HG03139 (cell line): ENCODE results near the gene BRICD5.

ENCODE experiments used
- ATAC-seq: cut with Tn5 transposase; IDR thresholded peaks from one replicate; pipeline ENCODE4 v1.9.1; 2021; ENCODE audit not compliant: unreplicated experiment

The BRICD5 gene

GRCh38 chr16:2183671-2184070 lies 27.0 kb downstream of the BRICD5 start:
- no peak for ATAC-seq

DNA sequence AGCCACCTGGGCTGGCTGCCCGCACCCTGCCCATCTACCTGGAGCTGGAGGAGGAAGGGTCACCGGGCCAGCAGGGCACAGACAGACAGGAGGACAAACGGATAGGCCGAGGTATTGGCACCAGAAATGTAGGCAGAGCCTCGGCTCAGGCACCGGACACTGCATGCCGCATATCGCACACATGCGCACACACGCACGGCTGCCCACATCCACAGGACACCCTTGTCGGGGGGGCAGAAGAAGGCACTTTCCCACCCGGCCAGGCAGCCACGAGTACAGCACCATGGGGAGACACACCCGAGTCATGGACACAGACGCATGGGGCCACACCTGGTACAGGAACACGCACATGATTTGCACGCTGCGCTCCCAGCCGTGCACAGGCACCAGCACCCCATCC lies 28.7 kb downstream of the BRICD5 start:
- no peak for ATAC-seq

DNA sequence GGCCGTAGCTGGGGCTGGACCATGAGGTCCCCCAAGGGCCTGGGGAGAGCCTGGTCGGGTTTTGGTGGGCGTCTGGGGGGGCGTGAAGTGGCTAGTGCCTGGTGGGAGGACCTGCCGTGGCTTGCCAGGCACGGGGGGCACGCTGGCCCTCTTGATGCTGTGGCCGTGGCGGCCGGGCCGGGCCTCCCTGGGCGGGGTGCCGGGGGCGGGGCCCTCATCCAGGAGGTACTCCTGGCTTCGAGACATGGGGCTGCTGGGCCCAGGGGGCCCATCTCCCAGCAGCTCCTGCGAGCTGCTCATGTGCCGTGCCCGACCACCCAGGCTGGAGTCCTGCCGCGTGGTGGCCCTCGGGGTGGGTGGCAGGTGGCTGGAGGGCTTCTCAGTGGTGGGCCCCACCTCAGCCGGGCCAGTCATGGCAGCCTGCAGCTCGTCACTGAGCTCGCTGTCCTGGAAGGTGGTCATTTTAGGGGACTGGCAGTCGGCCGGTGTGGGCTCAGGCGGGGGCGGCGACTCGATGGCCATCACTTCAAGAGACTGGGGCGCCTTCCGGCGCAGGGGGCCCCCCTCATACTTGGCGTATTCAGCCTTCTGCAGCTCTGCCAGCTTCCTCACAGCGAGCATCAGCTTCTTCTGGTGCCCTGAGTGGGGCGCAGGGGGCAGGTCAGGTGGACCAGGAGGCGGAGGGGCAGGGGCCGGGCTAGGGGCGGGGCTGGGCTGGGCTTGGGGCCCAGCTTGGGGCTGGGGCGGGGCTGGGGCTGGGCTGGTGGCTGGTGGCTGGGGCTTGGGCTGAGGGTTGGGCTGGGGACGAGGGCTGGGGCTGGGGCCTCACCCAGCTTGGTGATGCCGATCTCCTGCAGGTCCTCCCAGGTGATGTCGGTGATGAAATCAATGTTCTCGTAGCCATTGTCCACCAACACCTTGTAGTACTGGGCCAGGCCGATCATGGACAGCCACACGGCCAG lies 29.4 kb downstream of the BRICD5 start:
- no peak for ATAC-seq

- ATAC-seq = no peak
Observed at GRCh38 chr16:2180461-2180860, 30.2 kb downstream of the BRICD5 start.

DNA sequence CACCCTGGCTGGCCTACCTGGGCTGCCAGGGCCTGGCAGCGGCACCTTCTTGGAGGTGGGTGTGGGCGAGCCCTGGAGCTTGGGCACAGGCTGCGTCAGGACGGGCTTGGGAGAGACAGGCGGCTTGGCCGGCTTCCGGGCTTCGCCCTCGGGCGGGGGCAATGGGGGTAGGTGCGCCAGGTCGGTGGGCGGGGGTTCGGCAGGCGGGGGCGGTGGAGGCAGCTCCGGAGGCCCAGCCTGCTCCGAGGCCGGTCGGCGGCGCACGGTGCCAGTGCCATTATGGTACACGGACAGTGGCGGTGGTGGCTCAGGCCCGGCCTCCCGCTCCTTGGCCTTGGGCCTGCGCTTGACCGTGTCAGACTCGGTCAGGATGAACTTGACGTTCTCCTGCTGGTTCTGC lies 31.1 kb downstream of the BRICD5 start:
- ATAC-seq = no peak

DNA sequence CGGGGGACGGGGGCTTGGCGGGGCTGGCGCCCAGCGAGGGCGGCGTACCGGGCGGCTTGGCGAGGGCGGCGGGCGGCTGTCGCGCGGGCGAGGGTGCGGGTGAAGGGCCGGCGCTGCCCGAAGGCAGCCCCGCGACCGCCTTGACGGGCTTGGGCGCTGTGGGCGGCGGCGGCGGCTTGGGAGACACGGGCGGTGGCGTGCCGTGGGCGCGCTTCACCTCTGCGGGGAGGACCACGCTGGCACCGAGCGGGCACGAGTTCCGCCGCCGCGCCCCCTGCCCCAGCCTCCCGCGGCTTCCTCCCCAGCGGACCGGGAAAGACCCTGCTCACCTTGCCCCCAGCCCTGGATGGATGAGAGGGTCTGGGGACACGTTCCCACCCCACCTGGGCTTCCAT lies 31.6 kb downstream of the BRICD5 start:
- no peak for ATAC-seq

DNA sequence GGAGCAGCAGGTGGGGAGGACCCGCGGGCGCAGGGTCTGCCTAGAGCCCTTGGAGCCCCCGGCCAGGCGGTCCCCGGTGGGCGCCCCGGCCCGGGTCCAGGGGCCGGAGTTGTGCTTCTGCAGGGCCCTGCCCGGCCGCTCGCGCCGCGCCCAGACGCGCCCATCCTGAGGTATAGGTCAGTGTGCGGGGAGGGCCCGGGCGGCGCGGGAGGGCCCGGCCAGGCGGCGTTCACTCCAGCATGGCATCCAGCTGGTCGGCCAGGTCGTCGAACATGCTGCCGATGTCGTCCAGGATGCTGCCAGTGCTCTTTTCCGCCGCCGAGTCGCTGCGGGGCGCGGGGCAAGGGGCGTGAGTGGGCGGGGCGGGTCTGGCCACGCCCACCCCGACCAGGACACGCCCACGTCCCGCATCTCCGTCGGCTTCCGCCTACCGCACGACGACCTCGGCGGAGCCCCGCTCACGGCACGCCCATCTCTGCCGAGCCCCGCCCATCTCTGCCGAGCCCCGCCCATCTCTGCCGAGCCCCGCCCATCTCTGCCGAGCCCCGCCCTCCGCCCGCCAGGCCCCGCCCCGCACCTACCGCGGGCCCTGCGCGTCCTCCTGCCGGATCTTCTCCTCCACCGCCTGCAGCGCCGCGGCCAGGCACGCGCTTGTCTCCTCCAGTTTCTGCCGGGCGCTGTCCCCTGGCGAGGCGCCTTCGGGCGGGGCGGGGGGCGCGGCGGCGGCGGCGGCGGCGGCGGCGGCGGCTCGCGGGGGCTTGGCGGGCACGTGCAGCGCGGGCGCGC lies 32.1 kb downstream of the BRICD5 start:
- no peak for ATAC-seq

DNA sequence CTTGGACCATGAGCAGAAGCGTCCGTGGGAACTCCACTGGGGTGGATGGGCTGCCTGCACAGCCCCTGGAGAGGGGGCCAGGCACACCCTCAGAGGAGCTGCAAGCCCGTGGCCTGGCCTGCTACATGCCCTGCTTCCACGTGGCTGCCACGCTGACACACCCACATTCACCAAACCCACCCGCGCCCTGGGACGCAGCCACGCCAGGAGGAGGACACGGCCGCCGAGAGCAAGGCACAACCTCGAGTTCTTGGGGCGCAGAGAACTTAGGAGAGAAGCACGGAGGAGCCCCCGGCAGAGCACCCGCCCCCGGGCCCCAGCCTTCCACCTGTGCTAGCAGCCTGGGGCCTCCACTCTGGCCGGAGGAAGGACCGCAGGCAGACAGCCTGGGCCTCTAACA lies 33.1 kb downstream of the BRICD5 start:
- ATAC-seq = no peak

DNA sequence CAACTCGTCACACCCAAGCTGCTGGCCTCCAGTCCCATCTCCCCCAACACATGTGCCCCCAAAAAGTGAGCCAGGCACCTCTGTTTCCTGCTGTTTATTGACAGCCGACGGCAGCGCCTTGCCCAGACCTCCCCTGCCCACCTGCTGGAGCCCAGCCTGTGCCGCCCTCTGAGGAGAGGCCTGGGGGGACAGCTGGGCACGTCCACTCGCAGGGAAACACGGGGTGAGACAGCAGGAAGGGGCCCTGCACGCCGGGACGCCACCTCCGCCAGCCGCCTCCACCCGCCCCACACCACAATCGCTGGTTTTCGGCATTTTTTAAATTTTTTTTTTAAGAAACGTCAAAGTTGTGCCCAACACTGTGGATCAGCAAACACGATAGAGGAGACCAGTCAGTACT lies 33.6 kb downstream of the BRICD5 start:
- ATAC-seq = no peak

GRCh38 chr16:2176047-2176446 lies 34.6 kb downstream of the BRICD5 start:
- no peak for ATAC-seq

DNA sequence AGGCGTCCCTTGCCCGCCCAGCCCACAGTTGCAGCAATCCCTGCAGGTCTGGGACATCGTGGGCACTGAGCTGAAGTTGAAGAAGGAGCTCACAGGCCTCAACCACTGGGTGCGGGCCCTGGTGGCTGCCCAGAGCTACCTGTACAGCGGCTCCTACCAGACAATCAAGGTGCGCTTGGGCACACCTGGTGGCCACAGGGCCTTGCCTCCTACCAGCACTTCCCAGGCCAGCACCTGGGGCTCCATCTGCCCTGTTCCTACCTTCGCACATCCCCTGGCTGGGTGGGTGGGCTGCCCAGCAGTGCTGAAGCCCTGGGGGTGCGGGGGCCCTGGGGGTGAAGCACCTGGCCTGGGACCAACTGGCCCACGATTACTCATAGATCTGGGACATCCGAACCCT lies 35.2 kb downstream of the BRICD5 start:
- no peak for ATAC-seq

- no peak for ATAC-seq
Observed at GRCh38 chr16:2174396-2175131, 36.1 kb downstream of the BRICD5 start.

- no peak for ATAC-seq
Observed at GRCh38 chr16:2173916-2174315, 36.7 kb downstream of the BRICD5 start.

DNA sequence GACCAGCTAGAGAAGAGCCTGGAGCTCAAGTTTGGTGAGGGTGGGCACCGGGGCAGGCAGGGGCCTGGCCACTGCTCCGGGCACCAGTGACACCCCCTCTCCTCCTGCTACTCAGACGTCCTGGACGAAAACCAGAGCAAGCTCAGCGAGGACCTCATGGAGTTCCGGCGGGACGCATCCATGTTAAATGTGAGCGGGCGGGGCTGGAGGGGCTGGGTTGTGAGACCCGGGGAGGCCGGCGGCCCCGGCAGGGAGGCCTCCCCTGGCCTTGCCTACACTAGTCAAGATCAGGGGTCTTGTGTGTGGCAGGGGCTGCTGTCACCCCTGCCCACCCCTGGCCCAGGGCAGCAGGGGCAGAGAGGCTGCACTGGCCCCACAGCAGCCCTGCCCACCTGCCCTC lies 37.3 kb downstream of the BRICD5 start:
- no peak for ATAC-seq

DNA sequence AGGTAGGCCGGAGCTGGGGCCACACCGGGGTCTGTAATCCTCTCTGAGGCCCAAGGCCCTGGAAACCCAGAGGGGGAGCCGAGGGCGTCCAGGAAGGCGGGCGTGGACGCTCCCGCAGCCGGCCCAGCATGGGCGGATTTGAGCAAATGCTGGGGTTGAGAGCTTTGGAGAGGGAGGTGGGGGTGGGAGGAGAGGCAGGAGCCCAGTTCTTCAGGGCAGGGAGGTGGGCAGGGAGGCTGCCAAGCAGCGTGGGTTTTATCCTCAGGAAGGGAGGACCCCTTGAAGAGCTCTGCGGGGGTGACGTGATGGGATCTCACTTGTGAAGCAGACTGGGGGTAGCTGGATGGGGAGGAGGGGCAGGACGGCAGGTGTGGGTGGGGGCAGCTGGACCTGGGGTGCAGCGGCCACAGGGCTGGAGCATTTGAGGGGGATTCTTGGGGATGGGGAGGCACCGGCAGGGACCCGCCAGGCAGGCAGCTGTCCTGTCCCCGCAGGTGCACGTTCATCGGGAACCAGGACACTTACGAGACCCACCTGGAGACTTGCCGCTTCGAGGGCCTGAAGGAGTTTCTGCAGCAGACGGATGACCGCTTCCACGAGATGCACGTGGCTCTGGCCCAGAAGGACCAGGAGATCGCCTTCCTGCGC lies 37.9 kb downstream of the BRICD5 start:
- ATAC-seq = no peak

- ATAC-seq = no peak
Observed at GRCh38 chr16:2171601-2172178, 39.0 kb downstream of the BRICD5 start.

DNA sequence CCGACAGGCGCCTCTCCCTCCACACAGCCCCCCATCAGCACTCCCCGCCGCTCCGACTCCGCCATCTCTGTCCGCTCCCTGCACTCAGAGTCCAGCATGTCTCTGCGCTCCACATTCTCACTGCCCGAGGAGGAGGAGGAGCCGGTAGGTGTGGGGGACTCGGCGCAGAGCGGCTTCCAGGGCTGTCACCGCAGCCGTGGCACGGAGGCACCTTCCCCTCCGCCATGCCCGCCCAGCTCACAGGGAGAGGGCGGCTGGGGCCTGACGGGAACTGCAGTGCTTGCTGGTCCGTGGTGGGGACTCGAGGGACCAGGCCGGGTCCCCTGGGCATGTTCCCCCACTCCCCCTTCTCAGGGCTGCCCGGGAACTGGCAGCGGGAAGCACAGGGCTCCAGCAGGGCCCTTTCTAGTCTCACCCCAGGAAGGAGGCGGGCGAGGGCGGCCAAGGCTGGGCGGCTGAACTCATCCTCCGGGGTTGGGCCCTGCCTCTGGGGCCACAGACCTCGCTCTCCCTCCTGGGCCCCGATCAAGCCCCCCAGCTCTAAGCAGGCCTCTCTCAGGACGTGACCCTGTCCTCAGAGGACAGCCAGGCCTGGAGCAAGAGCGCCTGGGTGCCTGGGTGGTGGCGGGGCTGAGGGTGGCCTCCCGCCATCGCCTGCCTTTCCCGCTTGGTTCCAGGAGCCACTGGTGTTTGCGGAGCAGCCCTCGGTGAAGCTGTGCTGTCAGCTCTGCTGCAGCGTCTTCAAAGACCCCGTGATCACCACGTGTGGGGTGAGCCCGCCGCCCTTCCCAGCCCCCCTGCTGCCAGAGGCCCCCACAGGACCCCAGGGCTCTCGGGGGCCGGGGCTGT lies 39.9 kb downstream of the BRICD5 start:
- no peak for ATAC-seq

DNA sequence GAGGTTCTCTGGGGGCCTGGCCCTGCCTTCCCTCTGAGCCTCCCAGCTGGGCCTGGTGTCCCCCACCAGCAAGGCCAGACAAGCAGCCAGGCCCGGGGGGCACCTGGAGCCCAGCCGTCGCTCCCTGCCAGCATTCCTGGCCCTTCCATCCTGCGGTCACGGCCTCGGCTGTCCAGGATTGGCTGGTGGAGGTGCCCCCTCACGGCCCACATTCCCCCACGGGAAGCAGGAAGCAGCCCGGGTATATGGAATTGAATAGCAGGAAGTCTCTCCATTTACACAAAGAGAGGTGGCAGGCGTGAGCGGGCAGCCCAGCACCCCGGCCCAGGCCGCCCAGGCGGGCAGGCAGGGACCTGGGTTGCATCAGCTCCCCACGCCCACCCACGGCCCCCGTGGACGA lies 40.6 kb downstream of the BRICD5 start:
- no peak for ATAC-seq

DNA sequence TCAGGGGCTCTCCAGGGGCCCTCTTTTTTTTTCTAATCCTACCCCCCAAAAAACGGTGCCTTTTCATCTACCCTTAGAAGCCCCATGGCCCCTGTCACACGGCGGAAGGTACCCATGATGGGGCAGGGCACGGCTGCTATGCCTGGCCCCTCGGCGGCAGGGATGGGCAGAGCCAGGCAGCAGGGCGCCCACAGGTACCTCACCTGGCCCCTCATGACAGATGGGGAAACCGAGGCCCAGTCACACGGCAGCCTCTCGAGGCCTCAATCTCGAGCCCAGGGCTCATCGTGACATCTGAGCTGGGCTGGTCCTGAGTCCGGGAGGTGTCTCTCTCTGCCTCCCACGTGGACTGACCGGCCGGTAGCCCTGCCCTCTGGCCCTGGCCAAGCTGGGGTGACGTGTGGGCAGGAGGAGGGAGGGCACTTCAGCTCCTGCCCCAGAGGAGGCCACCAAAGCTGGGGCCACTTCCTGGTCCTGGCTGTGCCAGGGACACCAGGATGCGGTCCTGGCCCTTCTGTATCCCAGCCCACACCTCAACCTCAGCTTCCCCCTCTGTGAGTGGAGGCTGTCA lies 43.5 kb downstream of the BRICD5 start:
- ATAC-seq = no peak
